ENCODE measurements around the gene UNC13A.

DNA sequence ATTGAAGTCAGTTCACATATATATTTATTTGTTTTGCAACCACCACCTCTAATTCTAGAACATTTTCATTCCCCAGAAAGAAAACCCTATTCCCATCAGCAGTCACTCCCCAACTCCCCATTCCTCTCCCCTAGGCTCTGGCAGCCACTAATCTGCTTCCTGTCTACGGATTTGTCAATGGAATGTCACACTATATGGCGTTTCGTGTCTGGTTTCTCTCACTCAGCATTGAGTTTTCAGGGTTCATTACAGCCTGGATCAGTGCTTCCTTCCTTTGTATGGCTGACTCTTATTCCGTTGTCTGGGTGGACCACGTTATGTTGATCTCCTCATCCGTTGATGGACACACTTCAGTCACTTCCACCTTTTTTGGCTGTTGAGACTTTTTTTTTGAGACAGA is 123.4 kb downstream of the UNC13A start:
- TF ChIP-seq CTCF (IDR thresholded peaks at IDR 0.05): no peak
- no peak for TF ChIP-seq POLR2A (IDR thresholded peaks at IDR 0.05)
